Measurements from ENCODE around the gene ZNF385C.
A peak's percentile ranks its signal among the peaks of the same experiment; 100 is the strongest.
"Not testable (repeated sequence)": the region's sequence is repeated elsewhere in the genome, so short reads cannot be mapped to it uniquely, and the experiment has no call there.

ZNF385C gene

GRCh38 chr17:42097691-42098631 is at the start of gene ZNF385C:
Gene ZNF385C, minus strand, starts transcription at chr17:42098473. Its CDS starts 35,417 bp downstream, at chr17:42063056.
- no peak for DNase-seq

GRCh38 chr17:42146911-42147607 is 48.8 kb upstream of the ZNF385C start:
- no peak for DNase-seq

- DNase-seq = not testable (repeated sequence)
Observed at GRCh38 chr17:42143138-42143537, 44.9 kb upstream of the ZNF385C start.

GRCh38 chr17:42142371-42142896 is 44.2 kb upstream of the ZNF385C start:
- DNase-seq = no peak

- DNase-seq = no peak
Observed at GRCh38 chr17:42141382-42141781, 43.1 kb upstream of the ZNF385C start.

GRCh38 chr17:42140690-42141089 is 42.4 kb upstream of the ZNF385C start:
- not testable (repeated sequence) for DNase-seq

GRCh38 chr17:42138749-42139492 is 40.6 kb upstream of the ZNF385C start:
- DNase-seq = no peak

GRCh38 chr17:42136654-42137051 is 38.4 kb upstream of the ZNF385C start:
- no peak for DNase-seq

- DNase-seq = peak; percentile 65
Observed at GRCh38 chr17:42135664-42136653, 37.7 kb upstream of the ZNF385C start.

GRCh38 chr17:42135151-42135550 is 36.9 kb upstream of the ZNF385C start:
- no peak for DNase-seq

GRCh38 chr17:42133461-42134041 is 35.3 kb upstream of the ZNF385C start:
- DNase-seq = peak; percentile 81

GRCh38 chr17:42132941-42133340 is 34.7 kb upstream of the ZNF385C start:
- DNase-seq = no peak

GRCh38 chr17:42131981-42132432 is 33.7 kb upstream of the ZNF385C start:
- no peak for DNase-seq

GRCh38 chr17:42131232-42131631 is 33.0 kb upstream of the ZNF385C start:
- DNase-seq = no peak

GRCh38 chr17:42130310-42130936 is 32.1 kb upstream of the ZNF385C start:
- DNase-seq = no peak

- DNase-seq = no peak
Observed at GRCh38 chr17:42129109-42129837, 31.0 kb upstream of the ZNF385C start.

- no peak for DNase-seq
Observed at GRCh38 chr17:42127414-42127813, 29.1 kb upstream of the ZNF385C start.

GRCh38 chr17:42126836-42127235 is 28.6 kb upstream of the ZNF385C start:
- DNase-seq = no peak

- DNase-seq = no peak
Observed at GRCh38 chr17:42125565-42125964, 27.3 kb upstream of the ZNF385C start.

GRCh38 chr17:42124256-42124655 is 26.0 kb upstream of the ZNF385C start:
- no peak for DNase-seq
